ENCODE results near the gene EFNA2.

The EFNA2 gene

DNA sequence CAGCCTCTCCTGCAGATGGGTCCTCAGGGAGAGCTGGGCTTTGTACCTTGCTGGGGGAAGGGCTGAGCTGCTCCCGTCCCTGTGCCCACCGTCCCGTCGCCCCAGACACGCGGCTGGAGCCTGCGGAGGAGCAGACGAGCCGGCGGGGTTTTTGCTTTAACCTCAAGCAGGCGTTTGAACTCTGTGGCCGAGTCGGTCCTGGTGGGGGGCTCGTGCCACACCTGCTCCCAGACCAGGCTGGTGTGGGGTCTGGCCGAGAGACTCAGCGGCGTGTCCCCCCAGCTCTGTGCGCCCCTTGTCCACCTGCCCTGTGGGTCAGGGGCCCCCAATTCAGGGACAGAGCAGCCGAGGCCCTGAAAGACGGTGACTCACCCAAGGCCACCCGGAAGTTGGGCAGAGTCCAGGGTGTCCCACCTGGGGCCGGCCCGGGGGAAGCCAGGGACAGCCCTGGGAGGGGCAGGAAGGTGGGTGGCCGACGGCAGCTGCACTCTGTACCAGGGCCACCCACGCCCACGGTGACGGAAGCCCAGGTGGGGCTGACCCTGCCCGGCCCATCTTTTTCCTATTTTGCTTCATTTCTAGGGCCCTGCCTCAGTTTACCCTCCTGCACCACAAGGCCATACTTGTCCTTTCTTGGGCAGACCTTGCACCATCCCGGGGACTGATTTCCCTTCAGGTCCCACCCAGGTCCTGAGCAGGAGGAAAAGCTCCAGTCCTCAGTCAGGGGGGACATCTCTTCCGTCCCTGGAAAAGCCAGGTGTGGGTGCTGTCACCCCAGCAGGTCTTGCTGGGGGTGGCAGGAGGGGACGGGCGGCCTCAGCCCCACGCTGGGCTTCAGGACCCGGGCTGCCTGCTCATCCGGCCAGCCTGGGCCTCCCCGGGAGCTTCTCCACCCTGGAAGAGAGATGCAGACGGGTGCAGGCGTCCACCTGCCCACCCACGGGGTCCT, 5.3 kb downstream of the EFNA2 start:
- ATAC-seq = no peak
- no peak for TF ChIP-seq PPARA (CRISPR knock-in tag; IDR thresholded peaks at IDR 0.05; ENCODE audit: borderline replicate concordance)
- TF ChIP-seq ZNF565 (CRISPR knock-in tag; conservative IDR thresholded peaks at IDR 0.05; ENCODE audit: low read depth) = no peak
- no peak for TF ChIP-seq CSDC2 (CRISPR knock-in tag; IDR thresholded peaks at IDR 0.05)
- no peak for TF ChIP-seq CREB5 (CRISPR knock-in tag; IDR thresholded peaks at IDR 0.05; ENCODE audit: low read depth)
- no peak for TF ChIP-seq SNAI2 (CRISPR knock-in tag; IDR thresholded peaks at IDR 0.05)
- no peak for TF ChIP-seq OSR1 (CRISPR knock-in tag; IDR thresholded peaks at IDR 0.05)
- no peak for TF ChIP-seq GLIS3 (CRISPR knock-in tag; IDR thresholded peaks at IDR 0.05)
- TF ChIP-seq, protein P1, sequence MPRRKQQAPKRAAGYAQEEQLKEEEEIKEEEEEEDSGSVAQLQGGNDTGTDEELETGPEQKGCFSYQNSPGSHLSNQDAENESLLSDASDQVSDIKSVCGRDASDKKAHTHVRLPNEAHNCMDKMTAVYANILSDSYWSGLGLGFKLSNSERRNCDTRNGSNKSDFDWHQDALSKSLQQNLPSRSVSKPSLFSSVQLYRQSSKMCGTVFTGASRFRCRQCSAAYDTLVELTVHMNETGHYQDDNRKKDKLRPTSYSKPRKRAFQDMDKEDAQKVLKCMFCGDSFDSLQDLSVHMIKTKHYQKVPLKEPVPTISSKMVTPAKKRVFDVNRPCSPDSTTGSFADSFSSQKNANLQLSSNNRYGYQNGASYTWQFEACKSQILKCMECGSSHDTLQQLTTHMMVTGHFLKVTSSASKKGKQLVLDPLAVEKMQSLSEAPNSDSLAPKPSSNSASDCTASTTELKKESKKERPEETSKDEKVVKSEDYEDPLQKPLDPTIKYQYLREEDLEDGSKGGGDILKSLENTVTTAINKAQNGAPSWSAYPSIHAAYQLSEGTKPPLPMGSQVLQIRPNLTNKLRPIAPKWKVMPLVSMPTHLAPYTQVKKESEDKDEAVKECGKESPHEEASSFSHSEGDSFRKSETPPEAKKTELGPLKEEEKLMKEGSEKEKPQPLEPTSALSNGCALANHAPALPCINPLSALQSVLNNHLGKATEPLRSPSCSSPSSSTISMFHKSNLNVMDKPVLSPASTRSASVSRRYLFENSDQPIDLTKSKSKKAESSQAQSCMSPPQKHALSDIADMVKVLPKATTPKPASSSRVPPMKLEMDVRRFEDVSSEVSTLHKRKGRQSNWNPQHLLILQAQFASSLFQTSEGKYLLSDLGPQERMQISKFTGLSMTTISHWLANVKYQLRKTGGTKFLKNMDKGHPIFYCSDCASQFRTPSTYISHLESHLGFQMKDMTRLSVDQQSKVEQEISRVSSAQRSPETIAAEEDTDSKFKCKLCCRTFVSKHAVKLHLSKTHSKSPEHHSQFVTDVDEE (CRISPR knock-in tag; IDR thresholded peaks at IDR 0.05) = no peak
- TF ChIP-seq PATZ1 (CRISPR knock-in tag; IDR thresholded peaks at IDR 0.05; ENCODE audit: borderline replicate concordance) = no peak
- no peak for TF ChIP-seq ISL1 (CRISPR knock-in tag; IDR thresholded peaks at IDR 0.05)
- no peak for TF ChIP-seq TCF4 (CRISPR knock-in tag; IDR thresholded peaks at IDR 0.05; ENCODE audit: borderline replicate concordance)
- TF ChIP-seq CSRNP3 (CRISPR knock-in tag; IDR thresholded peaks at IDR 0.05) = no peak
- TF ChIP-seq RARB (CRISPR knock-in tag; IDR thresholded peaks at IDR 0.05) = no peak
- no peak for TF ChIP-seq ZNF70 (CRISPR knock-in tag; IDR thresholded peaks at IDR 0.05)
- TF ChIP-seq, protein P2, sequence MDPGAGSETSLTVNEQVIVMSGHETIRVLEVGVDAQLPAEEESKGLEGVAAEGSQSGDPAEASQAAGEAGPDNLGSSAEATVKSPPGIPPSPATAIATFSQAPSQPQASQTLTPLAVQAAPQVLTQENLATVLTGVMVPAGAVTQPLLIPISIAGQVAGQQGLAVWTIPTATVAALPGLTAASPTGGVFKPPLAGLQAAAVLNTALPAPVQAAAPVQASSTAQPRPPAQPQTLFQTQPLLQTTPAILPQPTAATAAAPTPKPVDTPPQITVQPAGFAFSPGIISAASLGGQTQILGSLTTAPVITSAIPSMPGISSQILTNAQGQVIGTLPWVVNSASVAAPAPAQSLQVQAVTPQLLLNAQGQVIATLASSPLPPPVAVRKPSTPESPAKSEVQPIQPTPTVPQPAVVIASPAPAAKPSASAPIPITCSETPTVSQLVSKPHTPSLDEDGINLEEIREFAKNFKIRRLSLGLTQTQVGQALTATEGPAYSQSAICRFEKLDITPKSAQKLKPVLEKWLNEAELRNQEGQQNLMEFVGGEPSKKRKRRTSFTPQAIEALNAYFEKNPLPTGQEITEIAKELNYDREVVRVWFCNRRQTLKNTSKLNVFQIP (CRISPR knock-in tag; IDR thresholded peaks at IDR 0.05; ENCODE audit: borderline replicate concordance, low read depth) = no peak
- no peak for TF ChIP-seq BACH2 (CRISPR knock-in tag; IDR thresholded peaks at IDR 0.05; ENCODE audit: borderline replicate concordance)
- no peak for TF ChIP-seq TOX (CRISPR knock-in tag; IDR thresholded peaks at IDR 0.05; ENCODE audit: borderline replicate concordance)

GRCh38 chr19:1291761-1292418, 6.2 kb downstream of the EFNA2 start:
- ATAC-seq = no peak
- TF ChIP-seq ZC3H10 (CRISPR knock-in tag; IDR thresholded peaks at IDR 0.05) (no peak), BACH2 (CRISPR knock-in tag; IDR thresholded peaks at IDR 0.05; ENCODE audit: borderline replicate concordance) (no peak), RARB (CRISPR knock-in tag; IDR thresholded peaks at IDR 0.05) (no peak), CSDC2 (CRISPR knock-in tag; IDR thresholded peaks at IDR 0.05) (no peak), ZFP3 (CRISPR knock-in tag; IDR thresholded peaks at IDR 0.05) (no peak), PATZ1 (CRISPR knock-in tag; IDR thresholded peaks at IDR 0.05; ENCODE audit: borderline replicate concordance) (no peak), SNAI2 (CRISPR knock-in tag; IDR thresholded peaks at IDR 0.05) (no peak), TOX (CRISPR knock-in tag; IDR thresholded peaks at IDR 0.05; ENCODE audit: borderline replicate concordance) (no peak), GLIS3 (CRISPR knock-in tag; IDR thresholded peaks at IDR 0.05) (no peak), ZFP30 (CRISPR knock-in tag; IDR thresholded peaks at IDR 0.05) (no peak), CSRNP3 (CRISPR knock-in tag; IDR thresholded peaks at IDR 0.05) (no peak), ESRRG (CRISPR knock-in tag; IDR thresholded peaks at IDR 0.05) (no peak)
- TF ChIP-seq, protein P1 (CRISPR knock-in tag; IDR thresholded peaks at IDR 0.05) = no peak
